GM19238 (cell line): ENCODE measurements around the gene LPCAT2.
"Not testable (repeated sequence)": the region's sequence is repeated elsewhere in the genome, so short reads cannot be mapped to it uniquely, and the experiment has no call there.

ENCODE experiments used
- DNase-seq: peaks from one replicate; pipeline ENCODE4 v3.0.0; 2011; ENCODE audit warnings: low spot score; ENCODE audit not compliant: insufficient read length

LPCAT2 gene

DNA sequence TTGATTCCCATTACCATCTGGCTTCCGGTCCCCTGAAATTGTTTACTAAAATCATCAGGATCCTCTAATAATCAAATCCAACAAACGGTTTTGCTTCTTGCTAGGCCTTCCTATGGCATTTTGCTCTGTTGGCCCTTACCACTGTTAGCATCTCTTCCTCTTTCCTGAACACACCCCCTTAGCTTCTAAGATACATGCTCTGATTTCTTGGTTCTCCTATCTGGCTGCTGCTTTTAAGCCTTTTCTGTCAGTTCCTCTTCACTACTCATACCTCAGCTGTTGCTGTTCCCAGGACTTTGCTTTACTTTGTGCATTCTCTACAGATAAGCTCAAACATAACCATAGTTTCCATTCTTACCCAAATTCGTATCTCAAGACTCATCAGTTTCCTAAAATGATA is 69.0 kb downstream of the LPCAT2 start:
- DNase-seq, result no peak

DNA sequence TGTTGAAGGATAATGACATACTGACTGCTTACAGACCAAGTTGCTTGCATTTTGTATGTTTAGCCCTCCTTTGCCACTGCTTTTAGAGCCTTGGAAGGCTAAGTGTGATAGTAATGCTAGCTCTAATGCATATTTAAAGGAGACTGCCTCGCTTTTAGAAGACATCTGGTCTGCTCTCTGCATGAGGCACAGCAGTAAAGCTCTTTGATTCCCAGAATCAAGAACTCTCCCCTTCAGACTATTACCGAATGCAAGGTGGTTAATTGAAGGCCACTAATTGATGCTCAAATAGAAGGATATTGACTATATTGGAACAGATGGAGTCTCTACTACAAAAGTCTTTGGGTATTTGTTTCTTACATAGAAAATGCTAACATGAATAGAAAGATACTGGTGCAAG is 76.8 kb downstream of the LPCAT2 start:
- DNase-seq, result no peak

DNA sequence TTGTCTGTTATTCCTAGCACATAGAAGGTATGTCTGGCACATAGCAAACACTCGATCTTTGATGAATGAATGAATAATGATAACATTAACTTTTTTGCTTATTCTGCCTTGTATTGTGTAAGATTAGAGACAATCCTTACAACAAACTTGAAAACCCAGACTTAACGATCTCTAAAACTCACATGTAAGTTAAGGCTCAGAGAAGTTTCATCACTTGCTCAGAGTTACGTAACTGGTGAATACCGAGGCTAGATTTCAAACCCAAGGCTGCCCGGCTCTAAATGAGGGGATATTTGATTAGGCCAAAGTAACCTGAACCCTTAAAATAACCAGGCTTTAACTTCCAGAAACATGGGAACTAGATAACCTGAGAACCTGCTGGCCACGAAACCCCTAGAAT is 79.9 kb downstream of the LPCAT2 start:
- no peak for DNase-seq

DNA sequence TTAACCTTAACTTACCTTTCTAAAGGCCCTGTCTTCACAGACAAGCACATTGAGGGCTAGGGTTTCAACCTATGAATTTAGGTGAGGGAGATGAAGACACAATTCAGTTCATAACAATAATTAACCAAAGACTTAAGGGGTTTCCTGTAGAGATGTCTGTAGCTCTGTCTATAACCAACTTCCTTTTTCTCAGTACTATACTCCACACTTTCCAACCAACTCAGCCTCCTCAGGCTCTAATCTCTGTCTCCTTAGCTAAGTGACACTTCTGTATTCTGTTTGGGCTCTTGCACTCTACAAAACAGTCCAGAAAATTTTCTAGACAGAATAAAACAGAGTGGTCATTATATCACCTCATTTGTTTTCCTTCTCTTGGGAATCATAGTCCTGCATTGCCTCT is 83.4 kb downstream of the LPCAT2 start:
- DNase-seq, result no peak

DNA sequence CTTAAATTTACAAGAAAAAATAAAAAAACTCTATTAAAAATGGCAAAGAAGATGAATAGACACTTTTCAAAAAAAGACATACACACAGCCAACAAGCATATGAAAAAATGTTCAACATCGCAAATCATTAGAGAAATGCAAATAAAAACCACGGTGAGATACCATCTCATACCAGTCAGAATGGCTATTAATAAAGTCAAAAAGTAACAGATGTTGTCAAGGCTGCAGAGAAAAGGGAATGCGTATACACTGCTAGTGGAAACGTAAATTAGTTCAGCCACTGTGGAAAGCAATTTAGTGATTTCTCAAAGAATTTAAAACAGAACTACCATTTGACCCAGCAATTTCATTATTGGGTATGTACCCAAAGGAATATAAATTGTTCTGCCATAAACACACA is 89.1 kb downstream of the LPCAT2 start:
- DNase-seq, result no peak

DNA sequence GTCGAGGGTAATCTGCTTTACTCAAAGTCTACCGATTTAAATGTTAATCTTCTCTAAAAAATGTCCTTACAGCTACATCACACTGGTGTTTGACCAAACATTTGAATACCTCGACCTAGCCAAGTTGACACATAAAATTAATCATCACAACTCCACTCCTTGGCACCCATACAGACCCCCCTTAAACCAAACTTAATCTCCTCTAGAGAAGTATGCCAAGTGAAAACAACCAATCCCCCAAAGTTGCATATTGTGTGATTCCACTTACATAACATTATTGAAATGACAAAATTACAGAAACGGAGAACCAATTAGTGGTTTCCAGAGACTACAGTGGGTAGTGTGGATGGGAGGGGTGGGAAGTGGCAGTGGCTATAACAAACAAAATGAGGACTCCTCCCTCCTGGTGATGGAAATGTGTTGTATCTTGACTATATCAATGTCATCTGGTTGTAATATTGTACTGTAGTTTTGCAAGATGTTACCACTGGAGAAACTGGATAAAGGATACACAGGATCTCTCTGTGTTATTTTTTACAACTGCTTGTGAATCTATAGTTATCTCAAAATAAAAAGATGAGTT is 97.0 kb downstream of the LPCAT2 start:
- DNase-seq, result no peak

DNA sequence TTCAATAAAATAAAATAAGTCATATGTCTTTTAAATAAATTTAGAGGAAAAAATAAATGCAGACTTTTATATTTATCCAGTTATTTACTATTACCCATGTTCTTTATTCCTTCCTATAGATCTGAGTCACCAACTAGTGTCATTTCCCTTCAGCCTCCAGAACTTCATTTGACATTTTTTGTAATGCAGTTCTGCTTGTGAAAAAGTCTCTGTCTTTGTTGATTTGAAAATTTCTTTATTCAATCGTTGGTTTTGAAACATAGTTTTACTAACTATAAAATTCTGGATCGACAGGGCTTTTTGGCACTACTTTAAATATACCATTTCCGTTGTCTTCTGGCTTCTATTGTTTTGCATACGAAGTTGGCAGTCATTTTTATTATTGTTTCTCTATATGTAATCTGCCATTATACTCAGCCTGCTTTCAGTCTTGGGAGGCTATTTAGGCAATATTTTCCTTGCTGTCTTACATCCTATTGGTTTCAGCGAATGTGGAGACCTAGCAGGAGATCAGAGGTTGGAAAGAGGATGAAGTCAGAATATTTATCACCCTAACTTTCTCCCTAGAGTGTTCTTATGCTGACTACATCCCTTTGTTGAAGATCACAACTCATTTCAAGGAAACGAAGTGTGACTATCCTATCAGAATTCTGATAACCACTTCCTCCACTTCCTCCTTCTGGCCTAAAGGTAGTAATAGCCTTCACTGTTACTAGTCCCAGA is 104.9 kb downstream of the LPCAT2 start:
- no peak for DNase-seq

DNA sequence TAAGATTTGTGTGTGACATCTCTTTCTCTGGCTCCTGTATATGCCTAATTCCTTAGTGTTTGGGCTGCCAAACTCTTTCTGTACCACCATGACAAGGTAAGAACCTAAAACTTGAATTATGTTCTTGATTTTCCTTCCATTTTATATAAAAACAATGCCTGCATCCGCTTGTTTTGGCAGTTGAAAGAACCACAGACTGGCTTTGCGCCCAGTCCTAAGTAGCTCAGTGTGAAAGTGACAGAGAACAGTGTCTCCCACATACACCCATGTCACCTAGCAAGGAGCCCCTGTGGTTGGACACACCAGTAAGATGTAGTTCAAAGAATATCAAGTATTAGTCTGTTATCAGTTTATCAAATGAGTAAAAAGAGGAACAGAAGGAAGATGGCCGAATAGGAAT is 106.2 kb downstream of the LPCAT2 start:
- no peak for DNase-seq

DNA sequence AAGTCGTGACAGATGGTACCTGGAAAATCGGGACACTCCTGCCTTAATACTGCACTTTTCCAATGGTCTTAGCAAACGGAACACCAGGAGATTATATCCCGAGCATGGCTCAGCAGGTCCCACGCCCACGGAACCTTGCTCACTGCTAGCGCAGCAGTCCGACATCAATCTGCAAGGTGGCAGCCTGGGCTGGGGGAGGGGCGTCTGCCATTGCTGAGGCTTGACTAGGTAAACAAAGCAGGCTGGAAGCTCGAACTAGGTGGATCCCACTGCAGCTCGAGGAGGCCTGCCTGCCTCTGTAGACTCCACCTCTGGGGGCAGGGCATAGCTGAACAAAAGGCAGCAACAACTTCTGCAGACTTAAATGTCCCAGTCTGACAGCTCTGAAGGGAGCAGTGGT is 106.8 kb downstream of the LPCAT2 start:
- DNase-seq, result not testable (repeated sequence)

DNA sequence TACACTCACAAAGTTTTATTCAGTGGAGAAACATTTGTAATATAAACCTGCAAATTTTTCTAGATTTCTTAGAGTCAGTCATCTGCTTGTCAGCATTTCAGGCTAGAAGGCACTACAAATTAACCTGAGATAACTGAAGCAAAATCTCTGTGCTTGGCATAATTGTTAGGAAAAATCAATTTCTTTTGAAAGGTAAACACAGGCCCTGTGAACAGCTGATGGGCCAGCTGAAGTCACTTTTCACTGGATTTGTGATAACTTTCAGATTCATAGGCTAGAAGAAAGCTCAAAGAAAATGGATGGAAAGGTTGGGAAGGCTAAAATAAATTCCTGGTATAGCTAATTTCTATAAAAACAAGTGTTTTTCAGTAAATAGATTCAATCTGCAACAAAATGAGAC is 112.9 kb downstream of the LPCAT2 start:
- DNase-seq, result no peak

DNA sequence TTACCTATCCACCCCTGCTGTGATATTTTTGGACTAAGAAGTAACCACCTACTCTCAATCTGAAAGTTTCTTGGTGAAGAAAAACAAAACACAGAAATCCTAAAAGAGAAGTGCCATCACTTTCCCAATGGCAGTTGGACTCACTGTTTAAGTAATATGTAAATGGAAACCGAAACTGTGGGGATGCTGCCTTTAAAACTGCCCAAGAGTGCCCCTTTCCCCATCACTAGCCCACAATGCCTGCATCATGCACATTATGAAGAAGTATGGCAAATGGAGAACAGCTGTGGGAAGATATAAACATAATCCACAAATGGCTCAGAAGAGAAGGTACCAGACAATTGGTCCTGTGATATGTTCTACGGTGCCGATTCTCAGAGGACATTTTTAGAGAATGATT is 113.4 kb downstream of the LPCAT2 start:
- DNase-seq, result no peak

DNA sequence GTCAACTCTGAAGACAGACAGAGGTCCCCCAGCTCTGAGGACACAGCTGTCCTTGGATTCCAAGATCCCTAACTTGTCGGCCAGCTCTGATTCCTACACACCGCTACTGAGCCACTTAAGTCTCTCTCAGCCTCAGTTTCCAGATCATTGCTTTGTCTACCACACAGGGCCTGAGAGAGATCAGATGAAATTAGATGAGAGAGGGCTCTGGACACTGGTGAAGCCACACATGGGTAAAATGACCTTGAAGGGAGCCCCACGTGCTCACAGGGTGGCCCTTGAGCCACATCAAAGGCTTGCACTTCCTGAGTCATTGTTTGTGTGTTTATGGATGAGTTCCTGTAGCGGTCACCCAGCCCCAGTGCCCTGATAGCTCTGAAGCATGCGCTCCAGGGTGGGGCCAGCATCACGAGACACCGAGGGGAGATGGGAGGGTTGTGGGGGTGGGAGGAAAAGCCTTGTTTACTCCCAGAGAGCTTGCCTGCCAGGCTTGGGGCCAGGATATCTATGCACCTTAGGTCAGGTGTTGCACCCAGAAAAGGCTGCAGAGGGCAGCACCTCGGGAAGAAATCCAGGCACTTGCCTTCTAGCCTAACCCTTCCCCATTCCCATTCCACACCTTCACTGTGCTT is 114.2 kb downstream of the LPCAT2 start:
- no peak for DNase-seq

DNA sequence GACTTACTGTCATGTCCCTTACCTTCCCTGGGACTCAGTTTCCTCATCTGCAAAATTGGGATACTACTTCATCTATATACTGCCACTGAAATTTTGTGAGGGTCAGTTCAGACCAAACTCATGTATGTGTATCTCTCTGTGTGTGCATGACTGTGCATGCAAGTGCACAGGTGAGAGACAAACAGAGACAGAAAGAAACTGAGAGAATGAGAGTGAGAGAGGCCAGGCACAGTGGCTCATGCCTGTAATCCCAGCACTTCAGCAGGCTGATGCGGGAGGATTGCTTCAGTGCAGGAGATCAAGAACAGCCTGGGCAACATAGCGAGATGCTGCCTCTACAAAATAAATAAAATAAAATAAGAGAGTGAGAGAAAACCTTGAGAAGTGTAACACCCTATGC is 114.8 kb downstream of the LPCAT2 start:
- DNase-seq, result no peak

DNA sequence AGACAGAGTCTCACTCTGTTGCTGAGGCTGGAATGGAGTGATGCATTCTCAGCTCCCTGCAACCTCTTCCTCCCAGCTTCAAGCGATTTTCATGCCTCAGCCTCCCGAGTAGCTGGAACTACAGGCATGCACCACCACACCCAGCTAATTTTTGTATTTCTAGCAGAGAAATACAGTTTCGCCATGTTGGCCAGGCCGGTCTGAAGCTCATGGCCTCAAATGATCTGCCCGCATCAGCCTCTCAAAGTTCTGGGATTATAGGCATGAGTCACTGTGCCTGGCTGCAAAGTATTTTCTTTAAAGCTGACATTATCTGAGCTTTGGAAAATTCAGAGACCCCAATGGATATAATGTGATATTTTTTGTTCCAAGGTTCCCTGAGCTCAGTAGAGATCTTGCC is 115.8 kb downstream of the LPCAT2 start:
- DNase-seq, result no peak

DNA sequence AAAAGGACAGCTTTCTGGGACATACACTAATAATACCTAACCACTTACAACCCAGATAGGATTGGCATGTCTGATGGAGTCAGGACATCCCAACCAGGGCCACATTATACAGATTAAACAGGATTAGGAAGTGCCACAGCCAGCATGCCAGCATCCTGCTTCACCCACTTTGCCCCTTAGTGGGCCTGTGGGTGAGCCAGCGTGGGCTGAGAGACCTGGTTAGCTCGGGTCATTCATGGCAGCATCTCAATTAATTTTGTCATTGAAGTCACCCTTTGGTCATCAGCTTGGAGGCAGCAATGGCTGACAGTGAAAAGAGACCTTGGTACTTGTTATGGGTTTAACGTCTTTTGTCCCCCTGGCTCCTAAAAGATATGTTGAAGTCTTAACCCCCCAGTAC is 117.0 kb downstream of the LPCAT2 start:
- DNase-seq, result no peak

DNA sequence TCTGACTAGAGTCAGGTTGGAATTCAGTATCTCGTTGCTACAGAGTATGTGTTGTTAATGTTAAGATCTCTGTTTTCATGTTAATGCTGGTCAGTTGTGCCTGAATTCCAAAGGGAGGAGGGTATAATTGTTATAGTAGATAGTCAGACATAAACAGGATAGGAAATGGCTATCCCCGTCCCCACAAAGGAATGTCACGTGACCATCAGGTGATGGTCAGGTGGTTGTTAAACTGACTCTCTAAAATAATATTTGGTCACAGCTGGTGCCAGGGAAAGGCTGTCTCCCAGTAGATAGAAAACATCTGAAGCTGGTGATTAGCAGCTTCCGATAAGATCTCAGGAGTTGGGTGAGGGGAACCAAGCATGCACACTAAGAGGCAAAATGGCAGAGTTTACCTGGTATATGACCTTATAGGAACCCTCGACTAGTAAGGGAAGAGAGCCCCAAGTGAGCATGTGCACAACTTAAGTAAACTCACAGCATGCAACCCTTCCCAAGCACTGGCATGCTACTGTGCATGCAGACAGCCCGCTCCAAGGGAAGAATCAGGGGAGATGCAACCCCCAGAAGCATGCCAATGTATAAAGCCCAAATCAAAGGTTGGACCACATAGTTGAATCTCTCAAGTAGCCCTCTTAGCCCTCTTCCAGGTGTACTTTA is 119.6 kb downstream of the LPCAT2 start:
- no peak for DNase-seq

DNA sequence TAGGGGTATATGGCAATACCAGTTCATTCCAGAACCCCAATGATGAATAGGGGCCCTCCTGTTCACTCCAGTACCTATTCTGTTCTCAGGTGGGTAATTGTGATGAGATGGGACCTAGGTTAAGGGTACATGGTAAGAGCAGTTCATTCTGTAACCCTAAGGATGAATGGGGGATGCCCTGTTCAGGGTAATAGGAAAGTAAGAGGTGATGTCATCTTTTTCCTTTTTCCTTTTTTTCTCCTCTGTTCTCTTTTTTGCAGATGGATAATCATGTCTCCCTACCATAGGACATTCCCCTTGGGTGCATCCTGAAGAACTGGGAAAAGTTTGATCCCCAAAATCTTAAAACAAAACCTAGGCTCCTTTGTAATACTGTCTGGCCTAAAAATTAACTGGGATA is 121.9 kb downstream of the LPCAT2 start:
- no peak for DNase-seq

DNA sequence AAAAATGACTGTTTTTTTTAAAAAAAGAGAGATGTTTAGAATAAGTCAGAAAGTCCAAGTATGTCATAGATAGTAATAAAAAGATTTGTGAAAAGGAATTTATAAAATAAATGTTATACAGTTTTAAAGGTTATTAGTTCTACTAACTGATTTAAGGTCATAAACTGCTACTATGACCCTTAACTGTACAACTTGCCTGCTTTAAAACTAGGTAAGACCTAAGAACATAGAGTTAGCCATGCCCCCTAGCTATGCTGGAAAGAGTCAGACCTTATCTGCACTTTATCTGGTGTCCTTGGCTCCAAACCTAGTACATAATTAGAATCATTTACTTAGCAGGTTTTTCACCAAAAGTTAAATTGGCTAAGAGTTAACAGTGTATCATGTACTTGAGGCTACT is 123.4 kb downstream of the LPCAT2 start:
- DNase-seq, result no peak

DNA sequence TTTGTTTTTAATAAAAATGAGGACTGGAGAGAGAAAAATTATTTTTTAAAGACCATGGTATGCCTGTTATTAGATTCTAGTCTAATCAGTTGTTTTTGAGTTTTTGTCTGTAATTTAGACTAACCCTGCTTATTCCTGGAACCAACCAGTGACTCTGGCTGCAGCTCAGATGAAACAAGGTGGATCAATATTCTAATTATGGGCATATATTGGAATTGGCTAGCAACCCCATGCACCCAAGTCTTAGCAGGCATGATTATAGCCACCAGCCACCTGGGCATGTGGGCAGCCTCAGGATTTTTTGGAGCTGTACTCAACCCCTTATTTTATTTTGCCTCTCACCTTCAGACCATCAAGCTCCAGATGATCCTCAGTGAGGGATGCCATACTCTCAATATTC is 125.3 kb downstream of the LPCAT2 start:
- DNase-seq, result no peak
